ENCODE results near the gene C1orf116.

C1orf116 gene

GRCh38 chr1:207022996-207023679 is 9.4 kb downstream of the C1orf116 start:
- TF ChIP-seq FOXP2 (optimal IDR thresholded peaks at IDR 0.05; ENCODE audit: borderline replicate concordance, extremely low read depth, extremely low read length, insufficient read depth) (no peak), SIN3A (IDR thresholded peaks at IDR 0.05; ENCODE audit: borderline replicate concordance, insufficient read depth, low read length) (no peak), POLR2AphosphoS5 (IDR thresholded peaks at IDR 0.05; ENCODE audit: low read depth, low read length) (no peak), TAF1 (IDR thresholded peaks at IDR 0.05; ENCODE audit: borderline replicate concordance, insufficient read depth, low read length) (no peak), REST (IDR thresholded peaks at IDR 0.05; ENCODE audit: insufficient read depth in 1 of 2, low read depth in 2 of 2, low read length in 2 of 2) (no peak)

GRCh38 chr1:207021876-207022596 is 10.5 kb downstream of the C1orf116 start:
- no peak for TF ChIP-seq SIN3A (IDR thresholded peaks at IDR 0.05; ENCODE audit: borderline replicate concordance, insufficient read depth, low read length)
- no peak for TF ChIP-seq FOXP2 (optimal IDR thresholded peaks at IDR 0.05; ENCODE audit: borderline replicate concordance, extremely low read depth, extremely low read length, insufficient read depth)
- no peak for TF ChIP-seq TAF1 (IDR thresholded peaks at IDR 0.05; ENCODE audit: borderline replicate concordance, insufficient read depth, low read length)
- TF ChIP-seq POLR2AphosphoS5 (IDR thresholded peaks at IDR 0.05; ENCODE audit: low read depth, low read length): no peak
- no peak for TF ChIP-seq REST (IDR thresholded peaks at IDR 0.05; ENCODE audit: insufficient read depth in 1 of 2, low read depth in 2 of 2, low read length in 2 of 2)

GRCh38 chr1:207021139-207021861 is 11.3 kb downstream of the C1orf116 start:
- TF ChIP-seq TAF1 (IDR thresholded peaks at IDR 0.05; ENCODE audit: borderline replicate concordance, insufficient read depth, low read length) (no peak), FOXP2 (optimal IDR thresholded peaks at IDR 0.05; ENCODE audit: borderline replicate concordance, extremely low read depth, extremely low read length, insufficient read depth) (no peak), POLR2AphosphoS5 (IDR thresholded peaks at IDR 0.05; ENCODE audit: low read depth, low read length) (no peak), REST (IDR thresholded peaks at IDR 0.05; ENCODE audit: insufficient read depth in 1 of 2, low read depth in 2 of 2, low read length in 2 of 2) (no peak)

GRCh38 chr1:207020709-207021107 is 11.8 kb downstream of the C1orf116 start:
- TF ChIP-seq POLR2AphosphoS5 (IDR thresholded peaks at IDR 0.05; ENCODE audit: low read depth, low read length): no peak
- TF ChIP-seq SIN3A (IDR thresholded peaks at IDR 0.05; ENCODE audit: borderline replicate concordance, insufficient read depth, low read length): no peak
- TF ChIP-seq TAF1 (IDR thresholded peaks at IDR 0.05; ENCODE audit: borderline replicate concordance, insufficient read depth, low read length): no peak
- no peak for TF ChIP-seq FOXP2 (optimal IDR thresholded peaks at IDR 0.05; ENCODE audit: borderline replicate concordance, extremely low read depth, extremely low read length, insufficient read depth)
- TF ChIP-seq REST (IDR thresholded peaks at IDR 0.05; ENCODE audit: insufficient read depth in 1 of 2, low read depth in 2 of 2, low read length in 2 of 2): no peak

All from PFSK-1 (cell line).